Hepatocyte (in vitro differentiated cells): ENCODE results near the gene AS3MT. TPM values are rescaled to one million over a fixed set of nuclear protein-coding genes. Genes with fewer than 3 reads are reported as not detected.

Source experiments
- DNase-seq: peaks from one replicate; pipeline ENCODE4 v3.0.0-alpha.2; 2016; ENCODE audit warnings: low spot score
- H2AFZ ChIP-seq: fragments of 200-600 bp; sonication (generic); 2 replicates; pipeline ENCODE4 v1.6.0; 2016; ENCODE audit warnings: antibody characterized with exemption, mild to moderate bottlenecking
- H3K27ac ChIP-seq: fragments of 200-600 bp; sonication (generic); 2 replicates; pipeline ENCODE4 v1.5.1; 2016; ENCODE audit warnings: mild to moderate bottlenecking
- H3K27me3 ChIP-seq: fragments of 200-600 bp; sonication (generic); 2 replicates; pipeline ENCODE4 v1.6.1; 2016
- H3K36me3 ChIP-seq: fragments of 200-600 bp; sonication (generic); replicated peaks from 2 replicates; pipeline ENCODE4 v1.5.1; 2016; ENCODE audit warnings: low read depth; ENCODE audit not compliant: insufficient read depth
- H3K4me1 ChIP-seq: fragments of 200-600 bp; sonication (generic); 2 replicates; pipeline ENCODE4 v1.5.1; 2016; ENCODE audit warnings: mild to moderate bottlenecking, moderate library complexity; ENCODE audit not compliant: insufficient read depth
- H3K4me2 ChIP-seq: fragments of 200-600 bp; sonication (generic); 2 replicates; pipeline ENCODE4 v1.6.0; 2016
- H3K4me3 ChIP-seq: fragments of 200-600 bp; sonication (generic); 2 replicates; pipeline ENCODE4 v1.5.1; 2016; ENCODE audit warnings: mild to moderate bottlenecking
- H3K79me2 ChIP-seq: fragments of 200-600 bp; sonication (generic); 2 replicates; pipeline ENCODE4 v1.6.0; 2017; ENCODE audit warnings: mild to moderate bottlenecking
- H3K9me2 ChIP-seq: fragments of 200-600 bp; sonication (generic); replicated peaks from 2 replicates; pipeline ENCODE4 v1.6.0; 2017; ENCODE audit warnings: mild to moderate bottlenecking; ENCODE audit not compliant: insufficient read depth
- H3K9me3 ChIP-seq: fragments of 200-600 bp; sonication (generic); 2 replicates; pipeline ENCODE4 v1.5.1; 2016; ENCODE audit warnings: low read depth, mild to moderate bottlenecking
- H4K20me1 ChIP-seq: fragments of 200-600 bp; sonication (generic); 2 replicates; pipeline ENCODE4 v1.6.0; 2016; ENCODE audit warnings: mild to moderate bottlenecking; ENCODE audit not compliant: insufficient read depth, poor library complexity, severe bottlenecking
- CTCF ChIP-seq: fragments of 200-600 bp; sonication (generic); IDR thresholded peaks from 2 replicates; pipeline ENCODE4 v1.5.1; 2016; ENCODE audit warnings: antibody characterized with exemption, mild to moderate bottlenecking; ENCODE audit not compliant: poor library complexity
- EZH2 ChIP-seq: fragments of 200-600 bp; sonication (generic); IDR thresholded peaks from 2 replicates; pipeline ENCODE4 v1.6.1; 2016; ENCODE audit warnings: antibody characterized with exemption, mild to moderate bottlenecking, borderline replicate concordance
- EZH2phosphoT487 ChIP-seq: fragments of 200-600 bp; sonication (generic); IDR thresholded peaks from one replicate; pipeline ENCODE4 v1.6.1; 2018; ENCODE audit warnings: antibody characterized with exemption, mild to moderate bottlenecking, low read depth, moderate library complexity; ENCODE audit not compliant: unreplicated experiment, severe bottlenecking
- WGBS: methylation state at CpG from one replicate; pipeline ENCODE4 v1.1.6; 2016; ENCODE audit warnings: low lambda C conversion rate; ENCODE audit errors: missing lambda C conversion rate; 5-methylcytosine and 5-hydroxymethylcytosine counted together
- polyA plus RNA-seq: library from polyadenylated mRNA; unstranded; fragments of >200 nt; fragmentation: Nextera tagmentation; extraction: Ambion mirVana; gene quantifications from 2 replicates; pipeline ENCODE4 v1.2.1, GENCODE V29; 2016
- total RNA-seq: library from RNA; depleted of rRNA; stranded (reverse); fragments of >200 nt; gene quantifications from 2 replicates; pipeline ENCODE4 v1.2.3, GENCODE V29; 2014

AS3MT gene
- total and polyA plus RNA-seq, 2 experiments from 2014 or later: 3.8 to 9.0 TPM

- 68% methylated on average over 3 of the region's 3 CpGs for WGBS
- TF ChIP-seq EZH2 (no peak), EZH2phosphoT487 (no peak), CTCF (no peak)
- no peak overlapping the region for H3K4me2 ChIP-seq
- no peaks in the 10 kb centered on the region for H3K36me3 ChIP-seq
- no peaks in the 10 kb centered on the region for H3K9me2 ChIP-seq
- no peak for DNase-seq
- H3K27me3 ChIP-seq: no peaks in the 10 kb centered on the region
- no peaks in the 10 kb centered on the region for H3K79me2 ChIP-seq
- H4K20me1 ChIP-seq: no peaks in the 10 kb centered on the region
- no peak overlapping the region for H3K27ac ChIP-seq
- H3K9me3 ChIP-seq: no peaks in the 10 kb centered on the region
- no peak overlapping the region for H2AFZ ChIP-seq
- peaks cover 13% of the 10 kb centered on the region for H3K4me1 ChIP-seq
- H3K4me3 ChIP-seq: no peak overlapping the region
Observed at GRCh38 chr10:102945449-102945848, 76.2 kb downstream of the AS3MT start.

- Histone ChIP-seq H3K9me2 (no peaks in the 10 kb centered on the region), H3K4me1 (peaks cover 13% of the 10 kb centered on the region), H3K9me3 (no peaks in the 10 kb centered on the region), H3K4me3 (no peak overlapping the region), H3K36me3 (no peaks in the 10 kb centered on the region), H4K20me1 (no peaks in the 10 kb centered on the region), H2AFZ (no peak overlapping the region), H3K27me3 (no peaks in the 10 kb centered on the region), H3K27ac (no peak overlapping the region), H3K4me2 (no peak overlapping the region), H3K79me2 (no peaks in the 10 kb centered on the region)
- TF ChIP-seq CTCF: no peak
- no peak for TF ChIP-seq EZH2phosphoT487
- no peak for TF ChIP-seq EZH2
- no peak for DNase-seq
- 51% methylated on average over 2 of the region's 2 CpGs for WGBS
Observed at GRCh38 chr10:102945962-102946361, 76.7 kb downstream of the AS3MT start.

- no peak overlapping the region for H3K4me3 ChIP-seq
- H3K4me2 ChIP-seq: no peak overlapping the region
- no peaks in the 10 kb centered on the region for H3K36me3 ChIP-seq
- H3K4me1 ChIP-seq: peaks cover 13% of the 10 kb centered on the region
- H3K27me3 ChIP-seq: no peaks in the 10 kb centered on the region
- H2AFZ ChIP-seq: no peak overlapping the region
- H3K9me2 ChIP-seq: no peaks in the 10 kb centered on the region
- TF ChIP-seq EZH2phosphoT487 (no peak), CTCF (no peak), EZH2 (no peak)
- H3K79me2 ChIP-seq: no peaks in the 10 kb centered on the region
- no peak for DNase-seq
- 78% methylated on average over 2 of the region's 2 CpGs for WGBS
- no peak overlapping the region for H3K27ac ChIP-seq
- H4K20me1 ChIP-seq: no peaks in the 10 kb centered on the region
- no peaks in the 10 kb centered on the region for H3K9me3 ChIP-seq
Observed at GRCh38 chr10:102946992-102947391, 77.7 kb downstream of the AS3MT start.

- Histone ChIP-seq H3K27me3 (no peaks in the 10 kb centered on the region), H2AFZ (no peak overlapping the region), H3K27ac (no peak overlapping the region), H3K4me1 (peaks cover 13% of the 10 kb centered on the region), H3K9me2 (no peaks in the 10 kb centered on the region), H4K20me1 (no peaks in the 10 kb centered on the region), H3K36me3 (no peaks in the 10 kb centered on the region), H3K9me3 (no peaks in the 10 kb centered on the region), H3K4me2 (no peak overlapping the region), H3K4me3 (no peak overlapping the region), H3K79me2 (no peaks in the 10 kb centered on the region)
- TF ChIP-seq EZH2 (no peak), EZH2phosphoT487 (no peak), CTCF (no peak)
- no peak for DNase-seq
- 92% methylated on average over 4 of the region's 4 CpGs for WGBS
Observed at GRCh38 chr10:102948176-102948575, 78.9 kb downstream of the AS3MT start.
